GM12875 (cell line): ENCODE results near the gene SMOC2.

Source experiments
- H3K4me3 ChIP-seq: one replicate; pipeline ENCODE4 v1.5.1; 2011; ENCODE audit warnings: low read depth, low read length, control low read depth
- TF ChIP-seq, protein P1 (sequence below): IDR thresholded peaks from 2 replicates; pipeline ENCODE4 v1.5.1; 2011; ENCODE audit warnings: low read depth, mild to moderate bottlenecking, control low read depth, inconsistent platforms, low read length, moderate library complexity, borderline replicate concordance; ENCODE audit not compliant: insufficient read depth

The SMOC2 gene

DNA sequence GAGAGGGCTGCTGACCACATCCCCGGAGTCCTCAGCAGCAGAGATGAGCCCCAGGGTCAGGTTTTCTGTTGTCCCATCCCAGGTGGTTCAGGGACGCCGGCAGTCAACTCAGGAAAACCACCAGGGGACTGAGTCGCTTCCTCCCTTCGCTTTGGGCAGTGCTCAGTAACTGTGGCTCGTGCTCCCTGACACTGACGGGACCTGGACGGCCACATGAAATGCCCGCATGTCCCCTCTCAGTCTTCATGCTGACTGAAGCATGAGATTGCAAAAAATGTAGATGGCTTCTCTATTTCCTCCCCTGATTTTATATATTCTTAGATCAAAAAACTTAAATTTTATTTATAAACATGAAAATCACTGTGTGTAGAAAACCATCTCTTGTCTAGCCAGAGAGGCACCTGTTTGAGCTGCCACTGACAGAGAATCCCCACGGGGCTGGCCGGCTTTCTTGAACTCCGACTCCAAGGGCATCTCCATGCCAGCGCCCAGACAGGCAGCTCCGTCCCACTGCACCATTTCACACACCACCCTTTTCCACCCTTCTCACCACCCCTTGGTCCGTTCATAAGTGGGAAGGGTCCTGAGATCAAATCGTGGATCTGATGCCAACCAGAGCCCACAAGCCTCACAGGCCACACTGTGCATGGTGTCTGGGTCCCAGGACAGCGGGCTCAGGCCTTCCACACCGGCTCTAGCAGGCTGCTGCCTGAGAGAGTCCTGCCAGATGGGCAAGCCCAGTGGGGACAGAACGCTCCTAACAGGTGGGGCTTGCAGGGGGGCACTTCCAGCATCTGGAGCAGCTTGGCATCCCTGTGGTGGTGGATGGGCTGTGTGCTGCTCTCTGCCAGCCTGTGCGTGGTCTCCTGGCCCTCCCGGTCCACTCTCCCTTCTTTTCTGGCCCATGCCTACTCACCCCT lies 98.2 kb downstream of the SMOC2 start:
- TF ChIP-seq, protein P1, sequence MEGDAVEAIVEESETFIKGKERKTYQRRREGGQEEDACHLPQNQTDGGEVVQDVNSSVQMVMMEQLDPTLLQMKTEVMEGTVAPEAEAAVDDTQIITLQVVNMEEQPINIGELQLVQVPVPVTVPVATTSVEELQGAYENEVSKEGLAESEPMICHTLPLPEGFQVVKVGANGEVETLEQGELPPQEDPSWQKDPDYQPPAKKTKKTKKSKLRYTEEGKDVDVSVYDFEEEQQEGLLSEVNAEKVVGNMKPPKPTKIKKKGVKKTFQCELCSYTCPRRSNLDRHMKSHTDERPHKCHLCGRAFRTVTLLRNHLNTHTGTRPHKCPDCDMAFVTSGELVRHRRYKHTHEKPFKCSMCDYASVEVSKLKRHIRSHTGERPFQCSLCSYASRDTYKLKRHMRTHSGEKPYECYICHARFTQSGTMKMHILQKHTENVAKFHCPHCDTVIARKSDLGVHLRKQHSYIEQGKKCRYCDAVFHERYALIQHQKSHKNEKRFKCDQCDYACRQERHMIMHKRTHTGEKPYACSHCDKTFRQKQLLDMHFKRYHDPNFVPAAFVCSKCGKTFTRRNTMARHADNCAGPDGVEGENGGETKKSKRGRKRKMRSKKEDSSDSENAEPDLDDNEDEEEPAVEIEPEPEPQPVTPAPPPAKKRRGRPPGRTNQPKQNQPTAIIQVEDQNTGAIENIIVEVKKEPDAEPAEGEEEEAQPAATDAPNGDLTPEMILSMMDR, result no peak
- H3K4me3 ChIP-seq, result no peak overlapping the region

DNA sequence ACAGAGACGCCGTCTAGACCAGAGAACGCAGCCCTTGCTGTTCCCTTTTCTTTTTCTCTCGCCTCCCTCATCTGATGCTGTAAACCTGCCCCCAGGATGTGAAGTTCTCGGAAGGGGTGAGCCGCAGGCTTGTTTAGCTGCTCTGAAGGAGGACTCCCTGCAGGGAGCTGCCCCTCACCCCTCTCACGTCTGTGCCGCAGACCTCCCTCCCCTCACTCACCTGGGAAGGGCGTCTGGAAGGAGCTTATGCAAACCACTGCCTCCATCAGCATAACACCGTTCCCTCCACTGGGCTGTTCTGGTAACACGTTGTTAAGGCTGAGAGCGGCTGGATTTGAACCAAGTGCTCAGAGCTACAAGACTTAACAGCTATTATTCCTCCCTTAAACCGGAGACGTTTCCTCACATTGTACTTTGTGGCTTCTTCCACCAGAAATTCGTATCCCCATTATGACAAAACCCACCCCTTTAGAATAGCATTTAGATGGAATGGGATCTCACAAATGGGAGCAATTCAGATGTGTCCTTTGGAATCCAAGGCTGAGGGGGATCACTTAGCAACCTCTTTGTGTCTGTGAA lies 99.8 kb downstream of the SMOC2 start:
- TF ChIP-seq, protein P1, result no peak
- no peak overlapping the region for H3K4me3 ChIP-seq

DNA sequence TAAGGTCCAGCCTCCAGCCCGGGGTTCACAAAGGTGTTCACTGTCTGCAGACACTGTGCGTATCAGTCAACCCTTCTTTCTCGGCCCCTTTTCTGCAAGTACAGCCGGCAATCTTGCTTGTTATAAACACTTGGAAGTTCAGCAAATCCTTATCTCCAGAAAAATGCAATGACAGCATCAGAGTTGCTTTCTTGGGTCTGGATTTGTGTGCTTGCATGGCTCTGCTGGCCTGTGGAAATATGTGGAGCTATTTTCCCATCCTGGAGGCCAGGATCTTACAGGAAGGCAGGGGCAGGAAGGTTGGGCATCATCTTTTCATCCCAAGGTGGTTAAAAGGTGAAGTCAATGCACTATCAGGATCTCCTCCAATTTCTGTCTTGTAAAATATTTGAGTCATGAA lies 100.3 kb downstream of the SMOC2 start:
- H3K4me3 ChIP-seq, result no peak overlapping the region
- TF ChIP-seq, protein P1, result no peak

DNA sequence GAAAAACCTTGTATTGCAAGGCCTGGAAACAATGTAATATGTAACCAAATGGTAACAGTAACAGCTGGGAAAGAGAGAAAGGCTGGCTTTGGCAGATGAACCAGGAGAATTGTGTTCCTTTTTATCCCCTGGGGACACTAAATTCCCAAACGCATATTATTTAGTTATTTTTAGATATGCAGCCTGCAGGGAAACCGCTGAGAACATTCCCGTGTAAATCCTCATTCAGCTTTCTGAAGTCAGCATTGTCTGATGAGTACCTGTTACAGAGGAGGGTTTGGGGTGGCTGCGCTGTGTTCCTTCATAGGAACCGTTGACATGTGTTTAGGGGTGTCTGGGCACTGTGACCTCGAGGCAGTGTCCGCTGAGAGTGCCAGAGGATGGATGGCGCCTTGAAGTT lies 101.3 kb downstream of the SMOC2 start:
- H3K4me3 ChIP-seq, result no peak overlapping the region
- TF ChIP-seq, protein P1, result no peak

DNA sequence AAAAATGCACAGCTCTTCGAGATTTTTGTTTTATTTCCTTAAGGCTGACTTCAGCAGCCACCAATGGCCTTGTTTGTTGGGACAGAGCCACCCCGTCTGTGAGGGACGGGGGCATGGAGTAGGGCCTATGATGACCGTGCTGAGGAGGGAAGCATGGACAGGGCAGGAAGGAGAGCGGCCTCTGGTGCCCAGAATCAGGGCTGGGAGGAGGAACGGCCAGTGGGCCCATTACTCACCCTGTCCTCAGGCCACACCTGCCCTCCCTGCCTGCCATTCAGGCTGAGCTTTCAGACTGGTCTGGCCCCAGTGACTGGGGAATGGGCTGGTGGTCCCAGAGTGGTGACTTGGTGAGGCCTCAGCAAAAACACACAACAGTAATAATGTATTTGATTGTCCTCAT lies 104.4 kb downstream of the SMOC2 start:
- TF ChIP-seq, protein P1, result no peak
- no peak overlapping the region for H3K4me3 ChIP-seq

DNA sequence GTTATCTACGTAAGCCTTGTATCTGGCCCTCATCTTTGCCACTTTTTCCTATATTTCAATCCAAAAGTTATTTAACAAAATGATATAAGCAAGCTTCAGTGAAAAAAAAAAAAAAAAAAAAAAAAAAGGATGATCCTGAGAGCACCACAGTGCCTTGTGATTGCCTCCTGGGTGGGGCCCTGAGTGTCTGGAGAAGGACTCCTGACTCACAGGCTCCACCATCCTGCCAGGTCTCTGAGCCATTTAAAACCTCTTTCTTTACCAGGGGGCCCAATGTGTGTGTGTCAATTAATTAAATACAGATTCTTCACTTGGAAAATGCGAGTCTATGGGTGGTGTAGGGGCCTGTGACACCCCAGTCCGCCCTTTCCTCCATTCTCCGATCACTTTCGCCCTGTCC lies 105.2 kb downstream of the SMOC2 start:
- TF ChIP-seq, protein P1, result no peak
- H3K4me3 ChIP-seq, result no peak overlapping the region

DNA sequence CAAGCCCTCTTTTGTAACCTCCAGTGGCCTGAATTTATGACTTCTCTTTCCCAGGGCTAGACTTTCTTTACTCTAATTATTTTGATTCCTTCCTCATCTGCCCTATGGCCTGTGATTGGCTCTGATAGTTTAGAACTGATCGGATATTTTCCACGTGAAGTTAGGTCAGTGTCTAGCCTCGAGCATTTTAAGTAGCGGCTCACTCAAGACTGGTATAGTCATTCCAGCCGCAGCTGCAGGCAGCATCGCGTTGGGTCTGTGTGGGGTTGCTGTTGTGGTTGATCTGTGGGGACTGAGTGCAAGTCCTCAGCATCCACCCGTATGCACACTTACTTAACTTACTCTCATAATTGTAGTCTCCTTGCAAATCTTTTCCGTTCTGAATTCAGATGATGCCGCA lies 105.7 kb downstream of the SMOC2 start:
- no peak overlapping the region for H3K4me3 ChIP-seq
- TF ChIP-seq, protein P1, result no peak
